UCSD-AML1 (cell line): Measurements from ENCODE around the gene KRT2.
"Not testable (repeated sequence)": the region's sequence is repeated elsewhere in the genome, so short reads cannot be mapped to it uniquely, and the experiment has no call there.

Experiments used
- DNase-seq: peaks from one replicate; lab custom pipeline; 2025; ENCODE audit not compliant: unreplicated experiment; lab: John Stamatoyannopoulos, UW

Gene KRT2

GRCh38 chr12:52685406-52685890, 33.4 kb upstream of the KRT2 start:
- DNase-seq: no peak

GRCh38 chr12:52684431-52684830, 32.4 kb upstream of the KRT2 start:
- no peak for DNase-seq

- no peak for DNase-seq
Observed at GRCh38 chr12:52683575-52684300, 31.7 kb upstream of the KRT2 start.

- no peak for DNase-seq
Observed at GRCh38 chr12:52682938-52683574, 31.0 kb upstream of the KRT2 start.

GRCh38 chr12:52682381-52682660, 30.3 kb upstream of the KRT2 start:
- no peak for DNase-seq

GRCh38 chr12:52681526-52682380, 29.7 kb upstream of the KRT2 start:
- no peak for DNase-seq

- no peak for DNase-seq
Observed at GRCh38 chr12:52680363-52680762, 28.4 kb upstream of the KRT2 start, which contains the start of gene KRT1. KRT1 (minus strand) TSS chr12:52680407; CDS start chr12:52680348, 59 bp downstream.

GRCh38 chr12:52679875-52680274, 27.9 kb upstream of the KRT2 start:
- no peak for DNase-seq

GRCh38 chr12:52677671-52678070, 25.7 kb upstream of the KRT2 start:
- DNase-seq: no peak

GRCh38 chr12:52677126-52677525, 25.1 kb upstream of the KRT2 start:
- DNase-seq: no peak

- no peak for DNase-seq
Observed at GRCh38 chr12:52676163-52676562, 24.2 kb upstream of the KRT2 start.

GRCh38 chr12:52675301-52675701, 23.3 kb upstream of the KRT2 start:
- DNase-seq: no peak

- no peak for DNase-seq
Observed at GRCh38 chr12:52674433-52674775, 22.4 kb upstream of the KRT2 start.

GRCh38 chr12:52673713-52674432, 21.9 kb upstream of the KRT2 start:
- DNase-seq: no peak

GRCh38 chr12:52673217-52673616, 21.2 kb upstream of the KRT2 start:
- DNase-seq: no peak

GRCh38 chr12:52672321-52672933, 20.4 kb upstream of the KRT2 start:
- DNase-seq: no peak

GRCh38 chr12:52670961-52671360, 18.9 kb upstream of the KRT2 start:
- DNase-seq: no peak

- DNase-seq: no peak
Observed at GRCh38 chr12:52670506-52670905, 18.5 kb upstream of the KRT2 start.

- not testable (repeated sequence) for DNase-seq
Observed at GRCh38 chr12:52669941-52670340, 17.9 kb upstream of the KRT2 start.

- no peak for DNase-seq
Observed at GRCh38 chr12:52669426-52669825, 17.4 kb upstream of the KRT2 start.

- no peak for DNase-seq
Observed at GRCh38 chr12:52667931-52668330, 15.9 kb upstream of the KRT2 start.
